ENCODE measurements around the gene ATF7.

The ATF7 gene

GRCh38 chr12:53523131-53523530 lies 103.1 kb downstream of the ATF7 start:
- DNase-seq (ENCODE audit: low read depth): no peak

GRCh38 chr12:53518381-53518780 lies 107.8 kb downstream of the ATF7 start:
- DNase-seq (ENCODE audit: low read depth): no peak

- DNase-seq (ENCODE audit: low read depth): no peak
Measured at GRCh38 chr12:53516758-53517455, 109.3 kb downstream of the ATF7 start.

GRCh38 chr12:53515291-53515680 lies 110.9 kb downstream of the ATF7 start:
- no peak for DNase-seq (ENCODE audit: low read depth)

GRCh38 chr12:53514628-53515290 lies 111.4 kb downstream of the ATF7 start:
- no peak for DNase-seq (ENCODE audit: low read depth)

GRCh38 chr12:53513712-53514410 lies 112.3 kb downstream of the ATF7 start:
- no peak for DNase-seq (ENCODE audit: low read depth)

- DNase-seq (ENCODE audit: low read depth): no peak
Measured at GRCh38 chr12:53510181-53510812, 115.9 kb downstream of the ATF7 start.

GRCh38 chr12:53508534-53509170 lies 117.5 kb downstream of the ATF7 start:
- peak; percentile 66 for DNase-seq (ENCODE audit: low read depth)

- no peak for DNase-seq (ENCODE audit: low read depth)
Measured at GRCh38 chr12:53507603-53507885, 118.6 kb downstream of the ATF7 start.

- no peak for DNase-seq (ENCODE audit: low read depth)
Measured at GRCh38 chr12:53506881-53507602, 119.1 kb downstream of the ATF7 start, which contains the start of gene NPFF. NPFF (minus strand) TSS chr12:53507484; CDS start chr12:53507474, 10 bp downstream.

- no peak for DNase-seq (ENCODE audit: low read depth)
Measured at GRCh38 chr12:53506450-53506785, 119.8 kb downstream of the ATF7 start.

GRCh38 chr12:53505555-53506449 lies 120.4 kb downstream of the ATF7 start:
- no peak for DNase-seq (ENCODE audit: low read depth)

- DNase-seq (ENCODE audit: low read depth): no peak
Measured at GRCh38 chr12:53505086-53505485, 121.1 kb downstream of the ATF7 start.

GRCh38 chr12:53504004-53504920 lies 121.9 kb downstream of the ATF7 start:
- no peak for DNase-seq (ENCODE audit: low read depth)

GRCh38 chr12:53502983-53503728 lies 123.0 kb downstream of the ATF7 start:
- DNase-seq (ENCODE audit: low read depth): no peak

GRCh38 chr12:53502331-53502730 lies 123.9 kb downstream of the ATF7 start:
- no peak for DNase-seq (ENCODE audit: low read depth)

GRCh38 chr12:53501615-53502181 lies 124.5 kb downstream of the ATF7 start:
- no peak for DNase-seq (ENCODE audit: low read depth)

- peak; percentile 98 for DNase-seq (ENCODE audit: low read depth)
Measured at GRCh38 chr12:53500776-53501614, 125.2 kb downstream of the ATF7 start, which contains the start of gene TARBP2. TARBP2 (plus strand) TSS chr12:53501283; CDS start chr12:53501409, 126 bp downstream.

All from stimulated activated CD8-positive, alpha-beta memory T cell treated with anti-CD3 and anti-CD28 coated beads, Interleukin-15, amount 100 ng/mL, for 1 hour (primary cell).